HepG2 (cell line): ENCODE data around the gene DACH2. TPM values are rescaled to one million over a fixed set of nuclear protein-coding genes. Genes with fewer than 3 reads are reported as not detected.

ENCODE experiments used
- ATAC-seq: fragments of 200-7000 bp; cut with Tn5 transposase; 3 replicates; pipeline ENCODE4 v1.9.1; 2020; ENCODE audit warnings: mild to moderate bottlenecking, moderate library complexity
- BruUV-seq: library from RNA; stranded (reverse); fragments of 400-500 nt; replicated peaks from 2 replicates; lab custom pipeline; 2021; lab: Mats Ljungman, UMichigan
- CTCF ChIA-PET: fragments of 300-600 bp; formaldehyde crosslinking; extraction: SDS; loops from one replicate; lab custom pipeline; 2021; ENCODE audit warnings: low total read pairs, inconsistent platforms, low intra/inter-chr PET ratio; lab: Yijun Ruan, JAX
- POLR2A ChIA-PET: fragments of 350-600 bp; sonication (Branson Sonifier 250); formaldehyde crosslinking; loops from one replicate; lab custom pipeline; 2020; ENCODE audit warnings: antibody characterized with exemption, inconsistent platforms; lab: Yijun Ruan, JAX
- DNase-seq: peaks from one replicate; pipeline ENCODE4 v3.0.0-alpha.2; 2015; ENCODE audit warnings: low spot score
- FAIRE-seq: peaks from 3 replicates; lab custom pipeline; 2011; peaks lifted over from hg19 to GRCh38; lab: Jason Lieb, UNC
- H2AFZ ChIP-seq: one replicate; pipeline ENCODE4 v1.6.1; 2011; ENCODE audit warnings: low read length, inconsistent platforms
- H3K27ac ChIP-seq: fragments of 300-600 bp; 3 replicates; pipeline ENCODE4 v1.8.0; 2011; ENCODE audit warnings: mixed run types, mild to moderate bottlenecking, mixed read lengths, low read length, inconsistent platforms; ENCODE audit not compliant: insufficient read depth; ENCODE audit errors: extremely low read length
- H3K27me3 ChIP-seq, 2 experiments: fragments of 200-600 bp in 1 of 2; 2 replicates in 1 of 2; 3 replicates in 1 of 2; pipeline versions ENCODE4 v1.6.0 to v1.8.0; 2011; ENCODE audit warnings: low read length in 2 of 2, mild to moderate bottlenecking in 2 of 2, moderate library complexity in 2 of 2, inconsistent platforms in 1 of 2; ENCODE audit not compliant: insufficient read depth in 2 of 2, control insufficient read depth in 1 of 2
- H3K36me3 ChIP-seq, 2 experiments: fragments of 200-600 bp in 1 of 2; replicated peaks in 1 of 2; 2 replicates in 1 of 2; 3 replicates in 1 of 2; pipeline versions ENCODE4 v1.5.1 to v1.8.0; 2011; ENCODE audit warnings: low read length in 2 of 2, inconsistent platforms in 1 of 2; ENCODE audit not compliant: insufficient read depth in 2 of 2, control insufficient read depth in 1 of 2
- H3K4me1 ChIP-seq: 2 replicates; pipeline ENCODE4 v1.5.1; 2012; ENCODE audit warnings: low read length, inconsistent platforms; ENCODE audit not compliant: insufficient read depth
- H3K4me2 ChIP-seq: 2 replicates; pipeline ENCODE4 v1.6.0; 2011; ENCODE audit warnings: low read depth, low read length, inconsistent platforms
- H3K4me3 ChIP-seq, 3 experiments: fragments of 200-600 bp in 1 of 3; sonication (generic), shearing (Covaris generic) in 1 of 3; replicated peaks in 1 of 3; 2 replicates each; pipeline ENCODE4 v1.5.1; 2011 to 2016; ENCODE audit warnings: low read length in 3 of 3, inconsistent platforms in 2 of 3, low read depth in 2 of 3, mild to moderate bottlenecking in 2 of 3, control low read depth in 1 of 3, mixed read lengths in 1 of 3; ENCODE audit not compliant: insufficient read depth in 1 of 3
- H3K79me2 ChIP-seq: one replicate; pipeline ENCODE4 v1.6.1; 2011; ENCODE audit warnings: low read length, inconsistent platforms; ENCODE audit not compliant: insufficient read depth
- H3K9ac ChIP-seq: 2 replicates; pipeline ENCODE4 v1.6.0; 2011; ENCODE audit warnings: mild to moderate bottlenecking, low read depth, low read length, inconsistent platforms; ENCODE audit not compliant: insufficient read depth
- H3K9me3 ChIP-seq: 2 replicates; pipeline ENCODE4 v1.5.1; 2012; ENCODE audit warnings: mild to moderate bottlenecking, low read length
- H4K20me1 ChIP-seq: 2 replicates; pipeline ENCODE4 v1.6.0; 2011; ENCODE audit warnings: inconsistent platforms, mild to moderate bottlenecking, low read length, moderate library complexity; ENCODE audit not compliant: insufficient read depth
- ATF7 ChIP-seq, 2 experiments: fragments of 450-650 bp in 1 of 2; sonication (generic) in 1 of 2; formaldehyde crosslinking in 1 of 2; IDR thresholded peaks; 2 replicates each; pipeline versions ENCODE4 v1.4.0 to v1.6.1; 2016 to 2020; ENCODE audit warnings: antibody characterized with exemption in 1 of 2, mild to moderate bottlenecking in 1 of 2, missing genetic modification reagents in 1 of 2
- ATF7-NPFF ChIP-seq: sonication (generic); formaldehyde crosslinking; IDR thresholded peaks from 2 replicates; pipeline ENCODE4 v1.8.1; 2023; ENCODE audit warnings: mild to moderate bottlenecking, low read depth, missing genetic modification reagents, moderate library complexity
- CREM ChIP-seq, 2 experiments: sonication (generic) in 1 of 2; formaldehyde crosslinking in 1 of 2; IDR thresholded peaks; 2 replicates each; pipeline versions ENCODE4 v1.4.0 to v1.6.1; 2016 to 2020; ENCODE audit warnings: antibody characterized with exemption in 1 of 2, mild to moderate bottlenecking in 1 of 2, missing genetic modification reagents in 1 of 2
- FOXA1 ChIP-seq, 2 experiments: fragments of 450-650 bp in 1 of 2; sonication (generic) in 1 of 2; formaldehyde crosslinking in 1 of 2; IDR thresholded peaks; 2 replicates each; pipeline versions ENCODE4 v1.4.0 to v1.6.1; 2016 to 2020; ENCODE audit warnings: missing genetic modification reagents in 1 of 2
- HDAC2 ChIP-seq: sonication (generic); formaldehyde crosslinking; IDR thresholded peaks from 2 replicates; pipeline ENCODE4 v1.4.0; 2020; ENCODE audit warnings: missing genetic modification reagents
- HNF4G ChIP-seq, 2 experiments: sonication (generic) in 1 of 2; formaldehyde crosslinking in 1 of 2; IDR thresholded peaks; 2 replicates each; pipeline versions ENCODE4 v1.4.0 to v1.6.1; 2011 to 2020; ENCODE audit warnings: borderline replicate concordance in 2 of 2, low read depth in 2 of 2, mild to moderate bottlenecking in 2 of 2, low read length in 1 of 2, missing genetic modification reagents in 1 of 2, moderate library complexity in 1 of 2
- LRRFIP1 ChIP-seq: sonication (generic); formaldehyde crosslinking; conservative IDR thresholded peaks from 2 replicates; pipeline ENCODE4 v1.4.0; 2020; ENCODE audit warnings: missing genetic modification reagents
- MBD4 ChIP-seq: IDR thresholded peaks from 2 replicates; pipeline ENCODE4 v1.6.1; 2012; ENCODE audit warnings: low read length, inconsistent platforms, borderline replicate concordance
- POLR2AphosphoS5 ChIP-seq: IDR thresholded peaks from 2 replicates; pipeline ENCODE4 v1.6.1; 2012; ENCODE audit warnings: low read depth, low read length
- POLR2G ChIP-seq: fragments of 200-400 bp; formaldehyde crosslinking; IDR thresholded peaks from 2 replicates; pipeline ENCODE4 v1.6.1; 2018; ENCODE audit warnings: mild to moderate bottlenecking, low read depth, low read length, moderate library complexity
- RFX1 ChIP-seq: fragments of 450-650 bp; IDR thresholded peaks from 2 replicates; pipeline ENCODE4 v1.6.1; 2017
- SOX6 ChIP-seq, 2 experiments: fragments of 450-650 bp in 1 of 2; sonication (generic) in 1 of 2; formaldehyde crosslinking in 1 of 2; IDR thresholded peaks; 2 replicates each; pipeline versions ENCODE4 v1.4.0 to v1.6.1; 2017 to 2020; ENCODE audit warnings: antibody characterized with exemption in 1 of 2, mild to moderate bottlenecking in 1 of 2, missing genetic modification reagents in 1 of 2
- ZKSCAN8 ChIP-seq: IDR thresholded peaks from 2 replicates; pipeline ENCODE4 v1.6.1; 2016; ENCODE audit warnings: borderline replicate concordance, missing genetic modification reagents, missing compliant biosample characterization
- ZNF33A ChIP-seq: sonication (generic); formaldehyde crosslinking; IDR thresholded peaks from 2 replicates; pipeline ENCODE4 v1.5.1; 2020; ENCODE audit warnings: missing genetic modification reagents, mild to moderate bottlenecking, moderate library complexity, borderline replicate concordance
- ZNF530 ChIP-seq: sonication (generic); formaldehyde crosslinking; IDR thresholded peaks from 2 replicates; pipeline ENCODE4 v1.5.0; 2020; ENCODE audit warnings: low read depth, mild to moderate bottlenecking, missing genetic modification reagents
- ZNF609 ChIP-seq: sonication (generic); formaldehyde crosslinking; IDR thresholded peaks from 2 replicates; pipeline ENCODE4 v1.4.0; 2020; ENCODE audit warnings: mild to moderate bottlenecking, missing genetic modification reagents, borderline replicate concordance
- in situ Hi-C: cut with HindIII; loops from 2 replicates; pipeline ENCODE4 v1.10.0; 2017; ENCODE audit warnings: low pct_unique_long_range_greater_than_20kb; ENCODE audit not compliant: extremely low pct_ligation_motif_present
- intact Hi-C: fragments of 100-400 bp; cut with micrococcal nuclease; formaldehyde crosslinking; loops from one replicate; pipeline ENCODE4 v1.10.0; 2022; ENCODE audit not compliant: unreplicated experiment
- polyA plus RNA-seq, 8 experiments: library from polyadenylated mRNA; depleted of rRNA in 3 of 8; stranded (reverse) in 7 of 8; unstranded in 1 of 8; fragments of >200 nt; fragmentation: Illumina TruSeq in 4 of 8; extraction: Trizol in 4 of 8; gene quantifications; 2 replicates each; pipeline versions ENCODE4 v1.2.1 to v1.2.3, GENCODE V29; 2011 to 2016; ENCODE audit warnings: low read depth in 4 of 8, missing spikeins in 1 of 8, mixed read lengths in 1 of 8; ENCODE audit not compliant: insufficient read depth in 1 of 8
- total RNA-seq, 5 experiments: library from RNA; depleted of rRNA; stranded (reverse); fragments of >200 nt; fragmentation: Illumina TruSeq; extraction: Trizol; gene quantifications; 2 replicates each; pipeline ENCODE4 v1.2.3, GENCODE V29; 2016; ENCODE audit warnings: low read depth in 1 of 5

The DACH2 gene
- total and polyA plus RNA-seq, 2 of the 13 experiments (the other 11 are each of a cell fraction or from before 2014, with no cell fraction given): not detected

- Histone ChIP-seq H2AFZ (no peak overlapping the region), H3K4me3 (no peak overlapping the region), H3K79me2 (no peaks in the 10 kb centered on the region), H3K9ac (no peak overlapping the region), H3K4me1 (peaks cover 19% of the 10 kb centered on the region), H4K20me1 (no peaks in the 10 kb centered on the region), H3K27me3 (no peaks in the 10 kb centered on the region), H3K9me3 (no peaks in the 10 kb centered on the region), H3K27ac (no peak overlapping the region), H3K4me2 (peak overlapping the region; percentile 12; the same call in 1 of the 2 replicates), H3K36me3 (no peaks in the 10 kb centered on the region)
- FAIRE-seq: no peak
- ChIA-PET CTCF (no interaction called here), POLR2A (no interaction called here)
- in situ Hi-C loops: no loop called here
- DNase-seq: peak; percentile 78
- ATAC-seq: peak; percentile 83
- no TSS peak for BruUV-seq
- intact Hi-C loops: no loop called here
- no peak for TF ChIP-seq ATF7 (IDR thresholded peaks at IDR 0.05)
- no peak for TF ChIP-seq ATF7 (CRISPR knock-in tag; IDR thresholded peaks at IDR 0.05)
- no peak for TF ChIP-seq HNF4G (IDR thresholded peaks at IDR 0.05; ENCODE audit: borderline replicate concordance, low read depth, low read length)
- TF ChIP-seq HNF4G (CRISPR knock-in tag; IDR thresholded peaks at IDR 0.05; ENCODE audit: borderline replicate concordance, low read depth): no peak
- peak; percentile 45; the same call in 1 of the 2 replicates for TF ChIP-seq HDAC2 (CRISPR knock-in tag)
- TF ChIP-seq SOX6 (IDR thresholded peaks at IDR 0.05): no peak
- peak; percentile 78 for TF ChIP-seq SOX6 (CRISPR knock-in tag; IDR thresholded peaks at IDR 0.05)
- no peak for TF ChIP-seq FOXA1 (IDR thresholded peaks at IDR 0.05)
- 0 out of 2 replicates have a peak, but pooled peaks have one; percentile 23 for TF ChIP-seq FOXA1 (CRISPR knock-in tag; IDR thresholded peaks at IDR 0.05)
- TF ChIP-seq ZKSCAN8 (CRISPR knock-in tag): no peak
- TF ChIP-seq ZNF33A (CRISPR knock-in tag): no peak
- no peak for TF ChIP-seq LRRFIP1 (CRISPR knock-in tag)
- peak; percentile 61 for TF ChIP-seq CREM (IDR thresholded peaks at IDR 0.05)
- no peak for TF ChIP-seq CREM (CRISPR knock-in tag; IDR thresholded peaks at IDR 0.05)
- no peak for TF ChIP-seq RFX1
- no peak for TF ChIP-seq ATF7-NPFF
- TF ChIP-seq ZNF530 (CRISPR knock-in tag): no peak
- no peak for TF ChIP-seq POLR2AphosphoS5
- TF ChIP-seq POLR2G: no peak
- no peak for TF ChIP-seq ZNF609 (CRISPR knock-in tag)
- no peak for TF ChIP-seq MBD4
Observed at GRCh38 chrX:86379209-86379608, 231.0 kb downstream of the DACH2 start.
